HEK293 (cell line): ENCODE results near the gene RPP30.

Experiments used
- CTCF ChIP-seq: fragments of 450-650 bp; formaldehyde crosslinking; IDR thresholded peaks from 2 replicates; pipeline ENCODE4 v1.5.1; 2016; ENCODE audit warnings: missing biosample characterization, missing genetic modification characterization
- PBX3 ChIP-seq: sonication (generic); formaldehyde crosslinking; IDR thresholded peaks from 2 replicates; pipeline ENCODE4 v1.8.1; 2022; ENCODE audit warnings: mild to moderate bottlenecking, moderate library complexity, missing genetic modification reagents
- REPIN1 ChIP-seq: fragments of 450-650 bp; formaldehyde crosslinking; IDR thresholded peaks from 2 replicates; pipeline ENCODE4 v1.5.1; 2017; ENCODE audit warnings: missing biosample characterization, missing genetic modification characterization, low read depth
- REST ChIP-seq: fragments of 450-650 bp; formaldehyde crosslinking; IDR thresholded peaks from 2 replicates; pipeline ENCODE4 v1.5.1; 2016; ENCODE audit warnings: missing biosample characterization, missing genetic modification characterization
- SCRT1 ChIP-seq: fragments of 450-650 bp; formaldehyde crosslinking; IDR thresholded peaks from 2 replicates; pipeline ENCODE4 v1.5.1; 2016; ENCODE audit warnings: missing biosample characterization, missing genetic modification characterization, borderline replicate concordance
- ZFHX2 ChIP-seq: fragments of 450-650 bp; formaldehyde crosslinking; conservative IDR thresholded peaks from 2 replicates; pipeline ENCODE4 v1.5.1; 2016; ENCODE audit warnings: missing biosample characterization, missing genetic modification characterization
- ZNF155 ChIP-seq: fragments of 450-650 bp; formaldehyde crosslinking; IDR thresholded peaks from 2 replicates; pipeline ENCODE4 v1.5.1; 2016; ENCODE audit warnings: missing biosample characterization, missing genetic modification characterization
- ZNF274 ChIP-seq, 2 experiments: fragments of 200-500 bp in 1 of 2; fragments of 450-650 bp in 1 of 2; sonication (Bioruptor generic) in 1 of 2; formaldehyde crosslinking in 1 of 2; IDR thresholded peaks; 2 replicates each; pipeline versions ENCODE4 v1.5.1 to v1.6.1; 2014 to 2016; ENCODE audit warnings: borderline replicate concordance in 1 of 2, inconsistent platforms in 1 of 2, low read length in 1 of 2, missing biosample characterization in 1 of 2, missing genetic modification characterization in 1 of 2
- ZNF280C ChIP-seq: fragments of 450-650 bp; formaldehyde crosslinking; IDR thresholded peaks from 2 replicates; pipeline ENCODE4 v1.5.1; 2016; ENCODE audit warnings: missing biosample characterization, missing genetic modification characterization
- ZNF292 ChIP-seq: fragments of 450-650 bp; formaldehyde crosslinking; IDR thresholded peaks from 2 replicates; pipeline ENCODE4 v1.5.1; 2016; ENCODE audit warnings: low read depth, missing biosample characterization, missing genetic modification characterization, borderline replicate concordance
- ZNF510 ChIP-seq: fragments of 450-650 bp; formaldehyde crosslinking; IDR thresholded peaks from 2 replicates; pipeline ENCODE4 v1.5.1; 2018; ENCODE audit warnings: mild to moderate bottlenecking, missing genetic modification characterization, missing biosample characterization; ENCODE audit not compliant: insufficient replicate concordance
- ZNF530 ChIP-seq: fragments of 450-650 bp; formaldehyde crosslinking; IDR thresholded peaks from 2 replicates; pipeline ENCODE4 v1.5.1; 2016; ENCODE audit warnings: low read depth, missing biosample characterization, missing genetic modification characterization

GRCh38 chr10:90911133-90912051, 39.6 kb downstream of the RPP30 start:
- TF ChIP-seq PBX3 (CRISPR knock-in tag) (no peak), CTCF (tag by site-specific recombination) (no peak), ZNF274 (IDR thresholded peaks at IDR 0.05; ENCODE audit: low read length) (no peak), ZNF274 (tag by site-specific recombination; IDR thresholded peaks at IDR 0.05; ENCODE audit: borderline replicate concordance) (no peak), ZNF510 (tag by site-specific recombination) (no peak), ZNF530 (tag by site-specific recombination) (no peak), ZFHX2 (tag by site-specific recombination) (no peak), REST (tag by site-specific recombination) (no peak), ZNF292 (tag by site-specific recombination) (no peak), SCRT1 (no peak), REPIN1 (no peak), ZNF280C (no peak), ZNF155 (tag by site-specific recombination) (no peak)
